IMR-90 (cell line): ENCODE data around the gene PSMD12. TPM values are rescaled to one million over a fixed set of nuclear protein-coding genes. Genes with fewer than 3 reads are reported as not detected.

ENCODE experiments used
- ATAC-seq: fragments of 200-7000 bp; cut with Tn5 transposase; 2 replicates; pipeline ENCODE4 v1.9.1; 2020; ENCODE audit warnings: low read depth, mild to moderate bottlenecking, moderate library complexity
- BruUV-seq: library from RNA; stranded (reverse); fragments of 400-500 nt; replicated peaks from 2 replicates; lab custom pipeline; 2021; lab: Mats Ljungman, UMichigan
- CTCF ChIA-PET: fragments of 300-600 bp; formaldehyde crosslinking; extraction: SDS; loops from one replicate; lab custom pipeline; 2021; ENCODE audit warnings: antibody characterized with exemption; lab: Yijun Ruan, JAX
- POLR2A ChIA-PET: fragments of 300-600 bp; sonication (Branson Sonifier 250); formaldehyde crosslinking; loops from one replicate; lab custom pipeline; 2022; ENCODE audit warnings: antibody characterized with exemption; ENCODE audit not compliant: unreplicated experiment; lab: Charles Lee
- DNase-seq: peaks from one replicate; pipeline ENCODE4 v3.0.0; 2013
- H2AFZ ChIP-seq: replicated peaks from 2 replicates; pipeline ENCODE3; 2013; ENCODE audit warnings: low read length, mild to moderate bottlenecking; ENCODE audit not compliant: poor library complexity
- H2AK5ac ChIP-seq: 2 replicates; pipeline ENCODE4 v1.6.1; 2013; ENCODE audit warnings: low read depth, low read length, inconsistent platforms
- H2AK9ac ChIP-seq: replicated peaks from 2 replicates; pipeline ENCODE3; 2013; ENCODE audit warnings: mild to moderate bottlenecking, low read depth, low read length, moderate library complexity; ENCODE audit not compliant: poor library complexity
- H2BK120ac ChIP-seq: 2 replicates; pipeline ENCODE4 v1.6.1; 2013; ENCODE audit warnings: low read depth, low read length, inconsistent platforms
- H2BK15ac ChIP-seq: 3 replicates; pipeline ENCODE4 v1.6.1; 2013; ENCODE audit warnings: low read depth, low read length, inconsistent platforms
- H2BK20ac ChIP-seq: 2 replicates; pipeline ENCODE4 v1.6.1; 2013; ENCODE audit warnings: low read depth, mild to moderate bottlenecking, inconsistent platforms, low read length, moderate library complexity
- H2BK5ac ChIP-seq: 2 replicates; pipeline ENCODE4 v1.6.1; 2013; ENCODE audit warnings: mild to moderate bottlenecking, low read depth, low read length, inconsistent platforms; ENCODE audit not compliant: poor library complexity, severe bottlenecking
- H3K14ac ChIP-seq: replicated peaks from 2 replicates; pipeline ENCODE4 v1.6.1; 2013; ENCODE audit warnings: low read depth, low read length, inconsistent platforms
- H3K18ac ChIP-seq: 2 replicates; pipeline ENCODE4 v1.6.1; 2013; ENCODE audit warnings: low read depth, low read length, control low read depth
- H3K23ac ChIP-seq: 2 replicates; pipeline ENCODE4 v1.6.1; 2013; ENCODE audit warnings: low read depth, low read length, inconsistent platforms
- H3K27ac ChIP-seq: 2 replicates; pipeline ENCODE4 v1.5.1; 2013; ENCODE audit warnings: mild to moderate bottlenecking, control low read depth, low read length; ENCODE audit not compliant: insufficient read depth
- H3K27me3 ChIP-seq: 2 replicates; pipeline ENCODE4 v1.6.1; 2013; ENCODE audit warnings: low read length; ENCODE audit not compliant: control insufficient read depth, insufficient read depth
- H3K36me3 ChIP-seq: 2 replicates; pipeline ENCODE4 v1.6.1; 2013; ENCODE audit warnings: low read length, mixed read lengths; ENCODE audit not compliant: control insufficient read depth, insufficient read depth
- H3K4ac ChIP-seq: 2 replicates; pipeline ENCODE4 v1.6.1; 2013; ENCODE audit warnings: low read depth, low read length, inconsistent platforms
- H3K4me1 ChIP-seq: 2 replicates; pipeline ENCODE4 v1.6.1; 2013; ENCODE audit warnings: low read length, mixed read lengths; ENCODE audit not compliant: control insufficient read depth, insufficient read depth
- H3K4me2 ChIP-seq: 2 replicates; pipeline ENCODE4 v1.6.1; 2013; ENCODE audit warnings: low read depth, mild to moderate bottlenecking, control low read depth, low read length, moderate library complexity
- H3K4me3 ChIP-seq: 2 replicates; pipeline ENCODE4 v1.5.1; 2013; ENCODE audit warnings: low read depth, mild to moderate bottlenecking, control low read depth, low read length, moderate library complexity; ENCODE audit not compliant: insufficient read depth
- H3K56ac ChIP-seq: 2 replicates; pipeline ENCODE4 v1.6.1; 2013; ENCODE audit warnings: low read length, inconsistent platforms; ENCODE audit not compliant: insufficient read depth; ENCODE audit errors: extremely low read depth
- H3K79me1 ChIP-seq, 2 experiments: 2 replicates each; pipeline ENCODE4 v1.6.1; 2013; ENCODE audit warnings: low read length in 2 of 2, inconsistent platforms in 1 of 2, low read depth in 1 of 2
- H3K9ac ChIP-seq: 2 replicates; pipeline ENCODE4 v1.6.1; 2013; ENCODE audit warnings: low read depth, low read length, control low read depth
- H3K9me1 ChIP-seq: 2 replicates; pipeline ENCODE4 v1.6.1; 2013; ENCODE audit warnings: low read length, inconsistent platforms; ENCODE audit not compliant: insufficient read depth
- H3K9me3 ChIP-seq: 2 replicates; pipeline ENCODE4 v1.6.1; 2013; ENCODE audit warnings: low read length; ENCODE audit not compliant: control insufficient read depth, insufficient read depth
- H4K20me1 ChIP-seq: 2 replicates; pipeline ENCODE4 v1.6.1; 2013; ENCODE audit warnings: low read length, inconsistent platforms; ENCODE audit not compliant: insufficient read depth
- H4K5ac ChIP-seq: 2 replicates; pipeline ENCODE4 v1.6.1; 2013; ENCODE audit warnings: mild to moderate bottlenecking, low read depth, low read length, control low read depth
- H4K8ac ChIP-seq, 2 experiments: 2 replicates each; pipeline ENCODE4 v1.6.1; 2013; ENCODE audit warnings: low read depth in 2 of 2, low read length in 2 of 2, control low read depth in 1 of 2, inconsistent platforms in 1 of 2
- H4K91ac ChIP-seq: 2 replicates; pipeline ENCODE4 v1.6.1; 2013; ENCODE audit warnings: low read depth, low read length, inconsistent platforms; ENCODE audit not compliant: insufficient read depth
- CEBPB ChIP-seq: IDR thresholded peaks from 2 replicates; pipeline ENCODE4 v1.6.1; 2012; ENCODE audit warnings: low read depth, low read length, improper control_type of control experiment
- CHD1 ChIP-seq: IDR thresholded peaks from 2 replicates; pipeline ENCODE4 v1.6.1; 2012; ENCODE audit warnings: low read depth, low read length, improper control_type of control experiment
- CTCF ChIP-seq: conservative IDR thresholded peaks from 2 replicates; pipeline ENCODE4 v1.5.1; 2012; ENCODE audit warnings: mild to moderate bottlenecking, low read depth, low read length, improper control_type of control experiment
- FOS ChIP-seq: fragments of 150-350 bp; IDR thresholded peaks from 2 replicates; pipeline ENCODE4 v1.6.1; 2016; ENCODE audit warnings: low read depth, low read length
- MAFK ChIP-seq: IDR thresholded peaks from 2 replicates; pipeline ENCODE4 v1.6.1; 2012; ENCODE audit warnings: low read depth, low read length, improper control_type of control experiment
- MAZ ChIP-seq: IDR thresholded peaks from 2 replicates; pipeline ENCODE4 v1.6.1; 2012; ENCODE audit warnings: low read depth, mild to moderate bottlenecking, low read length, improper control_type of control experiment, moderate library complexity, borderline replicate concordance
- MXI1 ChIP-seq: IDR thresholded peaks from 2 replicates; pipeline ENCODE4 v1.6.1; 2012; ENCODE audit warnings: low read depth, mild to moderate bottlenecking, low read length, moderate library complexity, borderline replicate concordance
- NFE2L2 ChIP-seq: fragments of 150-350 bp; IDR thresholded peaks from 2 replicates; pipeline ENCODE4 v1.6.1; 2016; ENCODE audit warnings: low read depth, mild to moderate bottlenecking, low read length
- POLR2A ChIP-seq: IDR thresholded peaks from 2 replicates; pipeline ENCODE4 v1.6.1; 2012; ENCODE audit warnings: mild to moderate bottlenecking, low read depth, low read length
- RCOR1 ChIP-seq: IDR thresholded peaks from 2 replicates; pipeline ENCODE4 v1.6.1; 2012; ENCODE audit warnings: mild to moderate bottlenecking, low read length, improper control_type of control experiment; ENCODE audit not compliant: insufficient replicate concordance
- SMC3 ChIP-seq: fragments of 150-350 bp; IDR thresholded peaks from 2 replicates; pipeline ENCODE4 v1.6.1; 2016; ENCODE audit warnings: low read depth, mild to moderate bottlenecking, antibody characterized with exemption, low read length, moderate library complexity
- USF2 ChIP-seq: fragments of 150-350 bp; IDR thresholded peaks from 2 replicates; pipeline ENCODE4 v1.6.1; 2017; ENCODE audit warnings: mild to moderate bottlenecking, antibody characterized with exemption, low read length, low read depth
- WGBS, 2 experiments: methylation state at CpG; one replicate each; pipeline versions ENCODE4 v1.1.5 to v1.1.7; 2013; ENCODE audit warnings: missing lambda C conversion rate in 2 of 2; ENCODE audit not compliant: insufficient read length in 1 of 2; ENCODE audit errors: extremely low coverage in 2 of 2; 5-methylcytosine and 5-hydroxymethylcytosine counted together
- dilution Hi-C: fragments of 300-500 bp; cut with HindIII; formaldehyde crosslinking; loops from one replicate; pipeline ENCODE4 v1.14.3; 2018; ENCODE audit warnings: low sequenced_read_pairs; ENCODE audit not compliant: unreplicated experiment
- in situ Hi-C: fragments of 300-500 bp; cut with MboI; formaldehyde crosslinking; loops from 3 replicates; pipeline ENCODE4 v1.14.3; 2019; ENCODE audit warnings: low sequenced_read_pairs, inconsistent platforms, mixed read lengths
- intact Hi-C: fragments of 100-400 bp; cut with micrococcal nuclease; formaldehyde crosslinking; loops from 2 replicates; pipeline ENCODE4 v1.10.0; 2022
- polyA plus RNA-seq, 3 experiments: library from polyadenylated mRNA; depleted of rRNA; stranded (reverse); fragments of >200 nt; gene quantifications; 2 replicates each; pipeline ENCODE4 v1.2.3, GENCODE V29; 2012; ENCODE audit warnings: low replicate concordance in 1 of 3
- total RNA-seq: library from RNA; depleted of rRNA; stranded (reverse); fragments of >200 nt; gene quantifications from 2 replicates; pipeline ENCODE4 v1.2.3, GENCODE V29; 2012

Gene PSMD12
- total and polyA plus RNA-seq, 2 of the 4 experiments (the other 2 are of a cell fraction) = 17.9 to 39.7 TPM

- H3K56ac ChIP-seq = peak overlapping the region; percentile 42
- intact Hi-C loops = loop anchor here (1.0 kb wide), 2 partner anchors 97 to 311 kb away; no protein-coding TSS in a partner anchor
- H3K4me3 ChIP-seq = peak overlapping the region; percentile 59
- 3% methylated on average over 13 of the region's 72 CpGs; no CpG with 5 or more reads in 1 of the 2 experiments for WGBS, 2 experiments
- H3K14ac ChIP-seq = peak overlapping the region; percentile 82
- peak overlapping the region; percentile 81 for H2AK9ac ChIP-seq
- dilution Hi-C loops = no loop called here
- peak overlapping the region; percentile 88 for H3K23ac ChIP-seq
- H3K27me3 ChIP-seq = no peaks in the 10 kb centered on the region
- H3K9me1 ChIP-seq = peaks cover 9% of the 10 kb centered on the region; the same call in 1 of the 2 replicates
- peak overlapping the region; percentile 64; the same call in 1 of the 2 replicates for H4K91ac ChIP-seq
- H3K4me1 ChIP-seq = peaks cover 5% of the 10 kb centered on the region; the same call in 1 of the 2 replicates
- H2BK5ac ChIP-seq = peak overlapping the region; percentile 27
- H3K36me3 ChIP-seq = no peaks in the 10 kb centered on the region
- POLR2A ChIA-PET = interaction anchor here (0.5 to 0.6 kb wide), 2 partner anchors 45 to 326 kb away, joined by 3 to 9 read pairs; no protein-coding TSS in a partner anchor
- H2AK5ac ChIP-seq = peak overlapping the region; percentile 33; the same call in 1 of the 2 replicates
- H2AFZ ChIP-seq = peak overlapping the region; percentile 92
- peak overlapping the region; percentile 64 for H3K9ac ChIP-seq
- DNase-seq (peak; percentile 82), ATAC-seq (peak; percentile 59)
- H4K5ac ChIP-seq = no peak overlapping the region; the same call in none of the 2 replicates
- H2BK20ac ChIP-seq = peak overlapping the region; percentile 48; the same call in 1 of the 2 replicates
- peak overlapping the region; percentile 81 for H3K4ac ChIP-seq
- peak overlapping the region; percentile 26 to 88 for H4K8ac ChIP-seq
- H2BK15ac ChIP-seq = peak overlapping the region; percentile 35; the same call in 2 of the 3 replicates
- in situ Hi-C loops = no loop called here
- peaks cover 10 to 16% of the 10 kb centered on the region in 2 experiments for H3K79me1 ChIP-seq
- CTCF ChIA-PET = interaction anchor here (0.5 to 1.9 kb wide), 13 partner anchors 10 to 326 kb away, joined by 3 to 7 read pairs (median 3); no protein-coding TSS in a partner anchor
- no peaks in the 10 kb centered on the region for H4K20me1 ChIP-seq
- H3K9me3 ChIP-seq = no peaks in the 10 kb centered on the region
- peak overlapping the region; percentile 73 for H3K27ac ChIP-seq
- no TSS peak for BruUV-seq
- H3K18ac ChIP-seq = peak overlapping the region; percentile 53
- H3K4me2 ChIP-seq = peak overlapping the region; percentile 85
- peak overlapping the region; percentile 67 for H2BK120ac ChIP-seq
- TF ChIP-seq CHD1 (no peak), MXI1 (peak; percentile 75; the same call in 1 of the 2 replicates), FOS (no peak), POLR2A (peak; percentile 52), NFE2L2 (no peak), SMC3 (peak; percentile 69), RCOR1 (no peak), MAFK (no peak), CTCF (peak; percentile 95), USF2 (peak; percentile 40; the same call in 1 of the 2 replicates), CEBPB (peak; percentile 45; the same call in 1 of the 2 replicates), MAZ (peak; percentile 95)
These were observed 12.3 kb upstream of the PSMD12 start for GRCh38 chr17:67378454-67379250.
